GM12878 (cell line): ENCODE data around the gene IFRD2. TPM values are rescaled to one million over a fixed set of nuclear protein-coding genes. Genes with fewer than 3 reads are reported as not detected.
A peak's percentile ranks its signal among the peaks of the same experiment; 100 is the strongest.
"Not testable (repeated sequence)": the region's sequence is repeated elsewhere in the genome, so short reads cannot be mapped to it uniquely, and the experiment has no call there.

Experiments
- ATAC-seq: fragments of 200-7000 bp; cut with Tn5 transposase; 3 replicates; pipeline ENCODE4 v1.9.1; 2020; ENCODE audit warnings: mild to moderate bottlenecking, moderate library complexity
- BruUV-seq: library from RNA; stranded (reverse); fragments of 400-500 nt; replicated peaks from 2 replicates; lab custom pipeline; 2021; lab: Mats Ljungman, UMichigan
- CTCF ChIA-PET: fragments of 300-600 bp; sonication (Branson Sonifier 250); formaldehyde crosslinking; extraction: SDS; loops from one replicate; lab custom pipeline; 2021; ENCODE audit warnings: inconsistent platforms; lab: Yijun Ruan, JAX
- POLR2A ChIA-PET: fragments of 350-600 bp; formaldehyde crosslinking; extraction: SDS; loops from one replicate; lab custom pipeline; 2021; ENCODE audit warnings: inconsistent platforms; lab: Charles Lee
- RAD21 ChIA-PET: fragments of 300-600 bp; sonication (Branson Sonifier 250); formaldehyde crosslinking; loops from one replicate; lab custom pipeline; 2023; ENCODE audit warnings: antibody characterized with exemption; ENCODE audit not compliant: unreplicated experiment; lab: Charles Lee
- SMC1A ChIA-PET: fragments of 300-600 bp; sonication (Branson Sonifier 250); formaldehyde crosslinking; loops from one replicate; lab custom pipeline; 2023; ENCODE audit not compliant: unreplicated experiment, uncharacterized antibody; lab: Charles Lee
- DNase-seq: peaks from one replicate; pipeline ENCODE4 v3.0.0-alpha.2; 2011; ENCODE audit warnings: low read depth, low spot score
- FAIRE-seq: peaks from 3 replicates; lab custom pipeline; 2011; peaks lifted over from hg19 to GRCh38; lab: Jason Lieb, UNC
- H2AFZ ChIP-seq: 2 replicates; pipeline ENCODE4 v1.6.0; 2011; ENCODE audit warnings: low read depth, low read length, control low read depth; ENCODE audit not compliant: control insufficient read depth
- H3K27ac ChIP-seq: 2 replicates; pipeline ENCODE4 v1.5.1; 2011; ENCODE audit warnings: control low read depth; ENCODE audit not compliant: control insufficient read depth, insufficient read depth
- H3K27me3 ChIP-seq, 2 experiments: replicated peaks in 1 of 2; 2 replicates each; pipeline versions ENCODE4 v1.6.0 to v1.6.1; 2011; ENCODE audit warnings: low read length in 1 of 2; ENCODE audit not compliant: control insufficient read depth in 2 of 2, insufficient read depth in 2 of 2
- H3K36me3 ChIP-seq, 2 experiments: 2 replicates each; pipeline ENCODE4 v1.5.1; 2011; ENCODE audit warnings: low read length in 1 of 2; ENCODE audit not compliant: control insufficient read depth in 2 of 2, insufficient read depth in 2 of 2
- H3K4me1 ChIP-seq: 2 replicates; pipeline ENCODE4 v1.6.1; 2011; ENCODE audit warnings: mild to moderate bottlenecking, low read length, moderate library complexity, mixed read lengths; ENCODE audit not compliant: control insufficient read depth, insufficient read depth
- H3K4me2 ChIP-seq: 2 replicates; pipeline ENCODE4 v1.6.0; 2011; ENCODE audit warnings: control low read depth; ENCODE audit not compliant: control insufficient read depth, insufficient read depth
- H3K4me3 ChIP-seq: fragments of 200-600 bp; sonication (generic); 2 replicates; pipeline ENCODE4 v1.5.1; 2016
- H3K79me2 ChIP-seq: 2 replicates; pipeline ENCODE4 v1.6.0; 2011; ENCODE audit warnings: low read length; ENCODE audit not compliant: control insufficient read depth, insufficient read depth
- H3K9ac ChIP-seq: 2 replicates; pipeline ENCODE4 v1.8.0; 2011; ENCODE audit warnings: low read length, control low read depth, mixed read lengths; ENCODE audit not compliant: control insufficient read depth, insufficient read depth
- H3K9me3 ChIP-seq: replicated peaks from 3 replicates; pipeline ENCODE4 v1.5.1; 2011; ENCODE audit warnings: mild to moderate bottlenecking, low read length; ENCODE audit not compliant: control insufficient read depth, insufficient read depth
- H4K20me1 ChIP-seq: 2 replicates; pipeline ENCODE4 v1.6.0; 2011; ENCODE audit not compliant: control insufficient read depth, insufficient read depth
- BACH1 ChIP-seq: fragments of 450-650 bp; IDR thresholded peaks from 2 replicates; pipeline ENCODE4 v1.6.1; 2017; ENCODE audit warnings: mild to moderate bottlenecking, borderline replicate concordance
- BHLHE40 ChIP-seq, 2 experiments: fragments of 450-650 bp in 1 of 2; IDR thresholded peaks; 2 replicates each; pipeline ENCODE4 v1.6.1; 2011 to 2017; ENCODE audit warnings: low read depth in 2 of 2, borderline replicate concordance in 1 of 2, improper control_type of control experiment in 1 of 2, low read length in 1 of 2, mild to moderate bottlenecking in 1 of 2
- GATAD2B ChIP-seq: fragments of 450-650 bp; conservative IDR thresholded peaks from 2 replicates; pipeline ENCODE4 v1.6.1; 2017; ENCODE audit warnings: low read depth, mild to moderate bottlenecking, moderate library complexity
- IRF3 ChIP-seq: fragments of 450-650 bp; IDR thresholded peaks from 2 replicates; pipeline ENCODE4 v1.6.1; 2014; ENCODE audit warnings: mild to moderate bottlenecking
- IRF4 ChIP-seq: IDR thresholded peaks from 2 replicates; pipeline ENCODE4 v1.6.1; 2011; ENCODE audit warnings: low read depth, low read length
- JUNB ChIP-seq: IDR thresholded peaks from 2 replicates; pipeline ENCODE4 v1.6.1; 2016; ENCODE audit warnings: antibody characterized with exemption, mild to moderate bottlenecking
- JUND ChIP-seq: IDR thresholded peaks from 2 replicates; pipeline ENCODE4 v1.6.1; 2012; ENCODE audit warnings: low read depth, mild to moderate bottlenecking, low read length, improper control_type of control experiment, moderate library complexity
- NBN ChIP-seq: fragments of 450-650 bp; IDR thresholded peaks from 2 replicates; pipeline ENCODE4 v1.6.1; 2016
- NR2F1 ChIP-seq: fragments of 450-650 bp; conservative IDR thresholded peaks from 2 replicates; pipeline ENCODE4 v1.6.1; 2017; ENCODE audit warnings: mild to moderate bottlenecking
- NRF1 ChIP-seq: conservative IDR thresholded peaks from 2 replicates; pipeline ENCODE4 v1.6.1; 2011; ENCODE audit warnings: mild to moderate bottlenecking, low read depth, low read length, improper control_type of control experiment
- PKNOX1 ChIP-seq: fragments of 450-650 bp; IDR thresholded peaks from 2 replicates; pipeline ENCODE4 v1.6.1; 2016; ENCODE audit warnings: mild to moderate bottlenecking
- RAD21 ChIP-seq: IDR thresholded peaks from 2 replicates; pipeline ENCODE4 v1.6.1; 2011; ENCODE audit warnings: mild to moderate bottlenecking, low read depth, low read length, moderate library complexity; ENCODE audit not compliant: insufficient read depth
- SMC3 ChIP-seq: IDR thresholded peaks from 2 replicates; pipeline ENCODE4 v1.6.1; 2011; ENCODE audit warnings: low read length, improper control_type of control experiment, borderline replicate concordance
- SP1 ChIP-seq: IDR thresholded peaks from one replicate; pipeline ENCODE4 v1.6.1; 2011; ENCODE audit warnings: low read depth, low read length
- TCF7 ChIP-seq: IDR thresholded peaks from 2 replicates; pipeline ENCODE4 v1.6.1; 2014; ENCODE audit warnings: antibody characterized with exemption, borderline replicate concordance
- USF2 ChIP-seq: IDR thresholded peaks from 2 replicates; pipeline ENCODE4 v1.6.1; 2011; ENCODE audit warnings: low read depth, low read length, improper control_type of control experiment, borderline replicate concordance
- YY1 ChIP-seq: IDR thresholded peaks from 2 replicates; pipeline ENCODE4 v1.6.1; 2011; ENCODE audit warnings: low read depth, mild to moderate bottlenecking, low read length
- ZNF24 ChIP-seq: fragments of 450-650 bp; IDR thresholded peaks from 2 replicates; pipeline ENCODE4 v1.6.1; 2017; ENCODE audit warnings: antibody characterized with exemption, mild to moderate bottlenecking
- ZNF274 ChIP-seq: IDR thresholded peaks from one replicate; pipeline ENCODE4 v1.8.0; 2011; ENCODE audit not compliant: insufficient read length, insufficient read depth
- WGBS: methylation state at CpG from one replicate; pipeline ENCODE4 v1.1.6; 2016; ENCODE audit warnings: low lambda C conversion rate; ENCODE audit not compliant: insufficient replicate concordance, insufficient coverage; ENCODE audit errors: missing lambda C conversion rate; 5-methylcytosine and 5-hydroxymethylcytosine counted together
- in situ Hi-C: fragments of 300-500 bp; cut with MboI; formaldehyde crosslinking; loops from 9 replicates; pipeline ENCODE4 v1.14.3; 2018; ENCODE audit warnings: mixed read lengths
- intact Hi-C: fragments of 100-400 bp; cut with micrococcal nuclease; formaldehyde crosslinking; loops from one replicate; pipeline ENCODE4 v1.14.2; 2022; ENCODE audit not compliant: unreplicated experiment
- polyA plus RNA-seq, 11 experiments: library from polyadenylated mRNA; depleted of rRNA in 4 of 11; unstranded in 6 of 11; stranded (reverse) in 5 of 11; fragments of >200 nt; fragmentation: Nextera tagmentation in 4 of 11; fragmentation: Illumina TruSeq in 1 of 11; extraction: Ambion mirVana in 4 of 11; extraction: Trizol in 1 of 11; gene quantifications; 1 replicate in 1 of 11; 2 replicates in 10 of 11; pipeline versions ENCODE4 v1.2.1 to v1.2.3, GENCODE V29; 2011 to 2016; ENCODE audit warnings: inconsistent platforms in 2 of 11, missing spikeins in 2 of 11, low read depth in 1 of 11
- total RNA-seq, 4 experiments: library from RNA; depleted of rRNA in 3 of 4; stranded (reverse); fragments of >200 nt in 3 of 4; fragmentation: Illumina TruSeq in 1 of 4; extraction: Trizol in 1 of 4; gene quantifications; 2 replicates each; pipeline versions ENCODE4 v1.2.1 to v1.2.3, GENCODE V29; 2013 to 2021

Gene IFRD2
- total and polyA plus RNA-seq, 10 of the 15 experiments (the other 5 are each of a cell fraction or from before 2014, with no cell fraction given), result 19.1 to 153 (median 80.3) TPM

- peak; percentile 61; the same call in 1 of the 2 replicates for TF ChIP-seq YY1
- 0 out of 2 replicates have a peak, but pooled peaks have one; percentile 11 for TF ChIP-seq IRF3
- TF ChIP-seq JUNB, result peak; percentile 70
- TF ChIP-seq PKNOX1, result peak; percentile 34; the same call in 1 of the 2 replicates
- no peak for TF ChIP-seq TCF7
- peak; percentile 96 for TF ChIP-seq SMC3
- peak; percentile 47; the same call in 1 of the 2 replicates for TF ChIP-seq GATAD2B
- no peak for TF ChIP-seq ZNF24
- peak; percentile 75 for TF ChIP-seq NBN
- no peak for TF ChIP-seq ZNF274
- no peak for TF ChIP-seq USF2
- 0 out of 2 replicates have a peak, but pooled peaks have one; percentile 21 for TF ChIP-seq NR2F1
- TF ChIP-seq IRF4, result peak; percentile 56; the same call in 1 of the 2 replicates
- peak; percentile 41 for TF ChIP-seq SP1
- peak; percentile 16; the same call in 1 of the 2 replicates for TF ChIP-seq BACH1
- peak; percentile 93 for TF ChIP-seq RAD21
- TF ChIP-seq NRF1, result peak; percentile 30; the same call in 1 of the 2 replicates
- peak; percentile 62; the same call in 1 of the 2 replicates for TF ChIP-seq JUND
- TF ChIP-seq BHLHE40 (IDR thresholded peaks at IDR 0.05; ENCODE audit: borderline replicate concordance in 1 of 2, low read depth in 2 of 2, low read length in 1 of 2), result peak; percentile 41 to 51; a peak in 2 of 4 replicates
Measured at GRCh38 chr3:50272911-50273688, 19.1 kb downstream of the IFRD2 start (continued).

- peak overlapping the region; percentile 71; the same call in 1 of the 2 replicates for H3K4me2 ChIP-seq
- CTCF ChIA-PET, result interaction anchor here (0.6 to 3.1 kb wide), 12 partner anchors 12 to 202 kb away, joined by 3 to 24 read pairs (median 5); partner anchors contain the start of gene GNAT1
- not testable (repeated sequence) for H3K4me3 ChIP-seq, ATAC-seq, DNase-seq, H4K20me1 ChIP-seq, H3K36me3 ChIP-seq, H3K9ac ChIP-seq, BruUV-seq, H3K27ac ChIP-seq, H3K79me2 ChIP-seq, H3K9me3 ChIP-seq, H3K27me3 ChIP-seq, FAIRE-seq, H3K4me1 ChIP-seq, H2AFZ ChIP-seq
- SMC1A ChIA-PET, result interaction anchor here (0.8 to 1.7 kb wide), 6 partner anchors 9 to 78 kb away, joined by 3 to 6 read pairs (median 4); no protein-coding TSS in a partner anchor
- in situ Hi-C loops (loop anchor here (5.0 kb wide), 2 partner anchors 75 to 150 kb away; no protein-coding TSS in a partner anchor), intact Hi-C loops (loop anchor here (2.0 kb wide), 1 partner anchor 26 kb away; no protein-coding TSS in a partner anchor)
- RAD21 ChIA-PET, result interaction anchor here (0.7 to 3.5 kb wide), 7 partner anchors 13 to 69 kb away, joined by 3 to 23 read pairs (median 3); partner anchors contain the start of gene GNAI2
- WGBS, result 78% methylated on average over 9 of the region's 10 CpGs
- POLR2A ChIA-PET, result interaction anchor here (0.6 to 1.6 kb wide), 3 partner anchors 13 to 45 kb away, joined by 3 to 5 read pairs (median 5); no protein-coding TSS in a partner anchor
Measured at GRCh38 chr3:50272538-50272910, 19.7 kb downstream of the IFRD2 start.
